Measurements from ENCODE around the gene PEX6. TPM values are rescaled to one million over a fixed set of nuclear protein-coding genes. Genes with fewer than 3 reads are reported as not detected.
A peak's percentile ranks its signal among the peaks of the same experiment; 100 is the strongest.

The PEX6 gene
- total and polyA plus RNA-seq, 2 of the 13 experiments (the other 11 are each of a cell fraction or from before 2014, with no cell fraction given): 5.1 to 6.7 TPM

- peak; percentile 86 for TF ChIP-seq ZNF574 (CRISPR knock-in tag; IDR thresholded peaks at IDR 0.05)
- 0 out of 2 replicates have a peak, but pooled peaks have one; percentile 18 for TF ChIP-seq SOX5 (CRISPR knock-in tag; IDR thresholded peaks at IDR 0.05; ENCODE audit: borderline replicate concordance)
- peak; percentile 82 for TF ChIP-seq GMEB2 (CRISPR knock-in tag; IDR thresholded peaks at IDR 0.05; ENCODE audit: low read depth)
- TF ChIP-seq BHLHE40 (IDR thresholded peaks at IDR 0.05; ENCODE audit: low read length): no peak
- peak; percentile 44 for TF ChIP-seq MXD1 (CRISPR knock-in tag; IDR thresholded peaks at IDR 0.05)
- peak; percentile 94 for TF ChIP-seq YY1 (IDR thresholded peaks at IDR 0.05; ENCODE audit: insufficient read depth, insufficient replicate concordance, low read depth, low read length)
- TF ChIP-seq ZNF431 (CRISPR knock-in tag; IDR thresholded peaks at IDR 0.05; ENCODE audit: borderline replicate concordance, low read depth): peak; percentile 27; the same call in 1 of the 2 replicates
- TF ChIP-seq ZNF704 (CRISPR knock-in tag; IDR thresholded peaks at IDR 0.05; ENCODE audit: borderline replicate concordance): no peak
- no peak for TF ChIP-seq MLX (CRISPR knock-in tag; IDR thresholded peaks at IDR 0.05)
- peak; percentile 24; the same call in 1 of the 2 replicates for TF ChIP-seq ZNF576 (CRISPR knock-in tag; IDR thresholded peaks at IDR 0.05)
- 0 out of 2 replicates have a peak, but pooled peaks have one; percentile 72 for TF ChIP-seq ISX (CRISPR knock-in tag; conservative IDR thresholded peaks at IDR 0.05)
- TF ChIP-seq REL (CRISPR knock-in tag; conservative IDR thresholded peaks at IDR 0.05): peak; percentile 73; the same call in 1 of the 2 replicates
- TF ChIP-seq TBP (CRISPR knock-in tag; IDR thresholded peaks at IDR 0.05): 0 out of 2 replicates have a peak, but pooled peaks have one; percentile 60
- peak; percentile 87; the same call in 1 of the 2 replicates for TF ChIP-seq ZNF44 (CRISPR knock-in tag; IDR thresholded peaks at IDR 0.05)
- peak; percentile 19; the same call in 1 of the 2 replicates for TF ChIP-seq ZNF263 (CRISPR knock-in tag; IDR thresholded peaks at IDR 0.05)
- peak; percentile 79 for TF ChIP-seq YEATS2 (CRISPR knock-in tag; IDR thresholded peaks at IDR 0.05; ENCODE audit: borderline replicate concordance)
- 0 out of 2 replicates have a peak, but pooled peaks have one; percentile 37 for TF ChIP-seq ZNF614 (CRISPR knock-in tag; IDR thresholded peaks at IDR 0.05; ENCODE audit: borderline replicate concordance)
- TF ChIP-seq FOXC1 (CRISPR knock-in tag; IDR thresholded peaks at IDR 0.05; ENCODE audit: borderline replicate concordance): peak; percentile 59; the same call in 1 of the 2 replicates
- TF ChIP-seq HCFC1 (IDR thresholded peaks at IDR 0.05; ENCODE audit: low read depth, low read length): peak; percentile 34
- TF ChIP-seq SETDB1 (CRISPR knock-in tag; IDR thresholded peaks at IDR 0.05; ENCODE audit: borderline replicate concordance): no peak
- peak; percentile 27; the same call in 1 of the 2 replicates for TF ChIP-seq CREB3 (CRISPR knock-in tag; IDR thresholded peaks at IDR 0.05)
Measured at GRCh38 chr6:43021270-43022047, 42.5 kb upstream of the PEX6 start, which contains the start of gene RRP36 (continued).

All from HepG2 (cell line).